ENCODE data around the gene HINT2.

The HINT2 gene

GRCh38 chr9:35840881-35841644 is 26.2 kb upstream of the HINT2 start:
- DNase-seq, result no peak

- DNase-seq, result no peak
Observed at GRCh38 chr9:35839926-35840325, 25.1 kb upstream of the HINT2 start.

- DNase-seq, result no peak
Observed at GRCh38 chr9:35836595-35836994, 21.8 kb upstream of the HINT2 start.

- no peak for DNase-seq
Observed at GRCh38 chr9:35835766-35836165, 20.9 kb upstream of the HINT2 start.

- no peak for DNase-seq
Observed at GRCh38 chr9:35835216-35835632, 20.4 kb upstream of the HINT2 start.

- no peak for DNase-seq
Observed at GRCh38 chr9:35834260-35835215, 19.7 kb upstream of the HINT2 start.

GRCh38 chr9:35832814-35833213 is 18.0 kb upstream of the HINT2 start:
- no peak for DNase-seq

GRCh38 chr9:35831040-35831439 is 16.2 kb upstream of the HINT2 start:
- DNase-seq, result no peak

GRCh38 chr9:35829764-35830096 is 14.9 kb upstream of the HINT2 start:
- no peak for DNase-seq

GRCh38 chr9:35829084-35829763 is 14.4 kb upstream of the HINT2 start, which contains the start of gene TMEM8B:
TSS of gene TMEM8B (plus strand) at chr9:35829228. CDS start at chr9:35829448, 220 bp downstream.
- DNase-seq, result peak; percentile 15 to 89

GRCh38 chr9:35828716-35829083 is 13.9 kb upstream of the HINT2 start, which contains the start of gene FAM221B:
TSS of gene FAM221B (minus strand) at chr9:35828732. CDS start at chr9:35826161, 2,571 bp downstream.
- no peak for DNase-seq

GRCh38 chr9:35827486-35827885 is 12.6 kb upstream of the HINT2 start:
- no peak for DNase-seq

- no peak for DNase-seq
Observed at GRCh38 chr9:35826071-35826701, 11.3 kb upstream of the HINT2 start.

GRCh38 chr9:35822926-35823325 is 8.1 kb upstream of the HINT2 start:
- no peak for DNase-seq

GRCh38 chr9:35820076-35820475 is 5.2 kb upstream of the HINT2 start:
- DNase-seq, result no peak

GRCh38 chr9:35818341-35818740 is 3.5 kb upstream of the HINT2 start:
- DNase-seq, result no peak

GRCh38 chr9:35816708-35817107 is 1.9 kb upstream of the HINT2 start:
- no peak for DNase-seq

- DNase-seq, result no peak
Observed at GRCh38 chr9:35814106-35814840, 569 bp downstream of the HINT2 start.

GRCh38 chr9:35813434-35814105 is 1.3 kb downstream of the HINT2 start:
- DNase-seq, result no peak

GRCh38 chr9:35812025-35812602 is 2.7 kb downstream of the HINT2 start, which contains the start of gene SPAG8:
TSS of gene SPAG8 (minus strand) at chr9:35812262. CDS start at chr9:35812147, 115 bp downstream.
- DNase-seq, result peak; percentile 43 to 84
